Stimulated activated CD8-positive, alpha-beta memory T cell treated with anti-CD3 and anti-CD28 coated beads, Interleukin-15, amount 100 ng/mL, for 1 hour (primary cell): ENCODE data around the gene PRXL2A.
"Not testable (repeated sequence)": the region's sequence is repeated elsewhere in the genome, so short reads cannot be mapped to it uniquely, and the experiment has no call there.

Source experiments
- DNase-seq: peaks from one replicate; pipeline ENCODE4 v3.0.0-alpha.2; 2020; ENCODE audit warnings: low read depth

The PRXL2A gene

GRCh38 chr10:80408242-80409101 is at the start of gene PRXL2A:
PRXL2A (plus strand) TSS chr10:80408551; CDS start chr10:80420468, 11,917 bp downstream.
- peak; percentile 55 for DNase-seq

GRCh38 chr10:80358925-80359324 is 49.4 kb upstream of the PRXL2A start:
- not testable (repeated sequence) for DNase-seq

GRCh38 chr10:80359644-80360043 is 48.7 kb upstream of the PRXL2A start:
- DNase-seq = no peak

GRCh38 chr10:80365510-80365909 is 42.8 kb upstream of the PRXL2A start:
- no peak for DNase-seq

GRCh38 chr10:80371467-80371866 is 36.9 kb upstream of the PRXL2A start:
- DNase-seq = no peak

GRCh38 chr10:80372675-80373074 is 35.7 kb upstream of the PRXL2A start:
- no peak for DNase-seq

- no peak for DNase-seq
Measured at GRCh38 chr10:80373502-80373901, 34.8 kb upstream of the PRXL2A start.

GRCh38 chr10:80379701-80380100 is 28.6 kb upstream of the PRXL2A start:
- DNase-seq = no peak

- DNase-seq = no peak
Measured at GRCh38 chr10:80380185-80380584, 28.2 kb upstream of the PRXL2A start.

GRCh38 chr10:80382989-80383388 is 25.4 kb upstream of the PRXL2A start:
- DNase-seq = no peak

- DNase-seq = no peak
Measured at GRCh38 chr10:80390740-80391139, 17.6 kb upstream of the PRXL2A start.

GRCh38 chr10:80392250-80392649 is 16.1 kb upstream of the PRXL2A start:
- DNase-seq = no peak

- DNase-seq = no peak
Measured at GRCh38 chr10:80394358-80394916, 13.9 kb upstream of the PRXL2A start.

GRCh38 chr10:80397014-80397413 is 11.3 kb upstream of the PRXL2A start:
- no peak for DNase-seq

GRCh38 chr10:80400136-80400804 is 8.1 kb upstream of the PRXL2A start:
- no peak for DNase-seq

GRCh38 chr10:80405035-80405434 is 3.3 kb upstream of the PRXL2A start:
- DNase-seq = no peak

GRCh38 chr10:80405626-80406025 is 2.7 kb upstream of the PRXL2A start:
- no peak for DNase-seq

GRCh38 chr10:80406204-80406603 is 2.1 kb upstream of the PRXL2A start:
- DNase-seq = no peak

- DNase-seq = no peak
Measured at GRCh38 chr10:80407812-80408241, 524 bp upstream of the PRXL2A start.

GRCh38 chr10:80409121-80409520 is 770 bp downstream of the PRXL2A start:
- no peak for DNase-seq

GRCh38 chr10:80410122-80410521 is 1.8 kb downstream of the PRXL2A start:
- no peak for DNase-seq

GRCh38 chr10:80410578-80411145 is 2.3 kb downstream of the PRXL2A start:
- no peak for DNase-seq

- DNase-seq = no peak
Measured at GRCh38 chr10:80411267-80411668, 2.9 kb downstream of the PRXL2A start.
